Left renal cortex interstitium (tissue), 4 donors: ENCODE results near the gene LRCH1. TPM values are rescaled to one million over a fixed set of nuclear protein-coding genes. Genes with fewer than 3 reads are reported as not detected.

Experiments used
- DNase-seq, 4 donors: peaks; one replicate each; pipeline ENCODE4 v3.0.0-alpha.2; 2013; ENCODE audit warnings: low read depth in 4 of 4, low spot score in 2 of 4, missing footprints in 1 of 4
- polyA plus RNA-seq, 4 donors: library from polyadenylated mRNA; unstranded; fragments of 120-200 nt; gene quantifications; one replicate each; pipeline ENCODE4 v1.2.1, GENCODE V29; 2013; ENCODE audit not compliant: insufficient read length in 4 of 4

The LRCH1 gene
- polyA plus RNA-seq, 4 donors: 29.8 to 35.1 (median 32.3) TPM

GRCh38 chr13:46609726-46610125 is 56.8 kb downstream of the LRCH1 start:
- DNase-seq: no peak

GRCh38 chr13:46612267-46612666 is 59.3 kb downstream of the LRCH1 start:
- DNase-seq: no peak

- no peak for DNase-seq
Measured at GRCh38 chr13:46613409-46614049, 60.6 kb downstream of the LRCH1 start.

GRCh38 chr13:46614582-46614981 is 61.6 kb downstream of the LRCH1 start:
- DNase-seq: no peak

GRCh38 chr13:46615888-46616531 is 63.0 kb downstream of the LRCH1 start:
- DNase-seq: no peak

- no peak for DNase-seq
Measured at GRCh38 chr13:46617229-46617721, 64.3 kb downstream of the LRCH1 start.

- no peak for DNase-seq
Measured at GRCh38 chr13:46617885-46618284, 64.9 kb downstream of the LRCH1 start.

- DNase-seq: no peak
Measured at GRCh38 chr13:46618694-46619254, 65.8 kb downstream of the LRCH1 start.

- no peak for DNase-seq
Measured at GRCh38 chr13:46620029-46620428, 67.1 kb downstream of the LRCH1 start.

GRCh38 chr13:46620471-46620870 is 67.5 kb downstream of the LRCH1 start:
- no peak for DNase-seq

- no peak for DNase-seq
Measured at GRCh38 chr13:46621133-46621532, 68.2 kb downstream of the LRCH1 start.

GRCh38 chr13:46621792-46622629 is 69.0 kb downstream of the LRCH1 start:
- no peak for DNase-seq

GRCh38 chr13:46622630-46623256 is 69.8 kb downstream of the LRCH1 start:
- no peak for DNase-seq

GRCh38 chr13:46624353-46624752 is 71.4 kb downstream of the LRCH1 start:
- DNase-seq: no peak

- DNase-seq: no peak
Measured at GRCh38 chr13:46624821-46625220, 71.9 kb downstream of the LRCH1 start.

GRCh38 chr13:46627462-46627861 is 74.5 kb downstream of the LRCH1 start:
- no peak for DNase-seq

GRCh38 chr13:46628622-46629365 is 75.8 kb downstream of the LRCH1 start:
- DNase-seq: no peak

- DNase-seq: no peak
Measured at GRCh38 chr13:46629811-46630413, 76.9 kb downstream of the LRCH1 start.

GRCh38 chr13:46630431-46631178 is 77.6 kb downstream of the LRCH1 start:
- DNase-seq: no peak
